ENCODE results near the gene COX20. TPM values are rescaled to one million over a fixed set of nuclear protein-coding genes. Genes with fewer than 3 reads are reported as not detected.

COX20 gene
- total RNA-seq, 1 experiment from 2014 or later = 33.1 TPM

DNA sequence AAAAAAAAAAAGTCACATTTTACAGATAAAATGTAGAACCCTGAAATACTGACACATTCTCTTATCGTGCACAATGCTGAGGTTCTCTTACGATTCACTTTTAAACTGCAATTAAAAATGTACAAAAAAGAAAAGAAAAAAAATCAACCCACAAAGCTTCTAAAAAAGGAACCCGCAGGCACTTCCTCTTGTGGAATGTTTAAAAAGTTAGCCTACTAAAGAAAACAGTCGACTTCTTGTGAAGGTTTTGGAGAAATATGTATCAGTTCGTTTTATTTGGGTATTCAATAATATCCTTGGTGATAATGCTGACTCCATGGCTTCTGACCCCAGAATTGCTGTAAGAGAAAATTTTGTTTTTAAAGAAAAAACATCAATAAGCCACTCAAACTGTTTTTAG lies 18.7 kb downstream of the COX20 start:
- H3K27ac Mint-ChIP-seq = no peak overlapping the region
- peaks cover 96% of the 10 kb centered on the region for H3K36me3 Mint-ChIP-seq
- no peaks in the 10 kb centered on the region for H3K9me3 Mint-ChIP-seq
- DNase-seq (ENCODE audit: low spot score) = no peak
- ChIA-PET POLR2A (interaction anchor here (1.0 kb wide), 1 partner anchor 9 kb away, joined by 3 read pairs; no protein-coding TSS in a partner anchor), CTCF (no interaction called here)
- TF ChIP-seq, protein P1, sequence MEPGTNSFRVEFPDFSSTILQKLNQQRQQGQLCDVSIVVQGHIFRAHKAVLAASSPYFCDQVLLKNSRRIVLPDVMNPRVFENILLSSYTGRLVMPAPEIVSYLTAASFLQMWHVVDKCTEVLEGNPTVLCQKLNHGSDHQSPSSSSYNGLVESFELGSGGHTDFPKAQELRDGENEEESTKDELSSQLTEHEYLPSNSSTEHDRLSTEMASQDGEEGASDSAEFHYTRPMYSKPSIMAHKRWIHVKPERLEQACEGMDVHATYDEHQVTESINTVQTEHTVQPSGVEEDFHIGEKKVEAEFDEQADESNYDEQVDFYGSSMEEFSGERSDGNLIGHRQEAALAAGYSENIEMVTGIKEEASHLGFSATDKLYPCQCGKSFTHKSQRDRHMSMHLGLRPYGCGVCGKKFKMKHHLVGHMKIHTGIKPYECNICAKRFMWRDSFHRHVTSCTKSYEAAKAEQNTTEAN (CRISPR knock-in tag; IDR thresholded peaks at IDR 0.05) = no peak
- TF ChIP-seq MYBL2 (CRISPR knock-in tag; IDR thresholded peaks at IDR 0.05) = no peak
- TF ChIP-seq ZNF219 (CRISPR knock-in tag; IDR thresholded peaks at IDR 0.05; ENCODE audit: borderline replicate concordance) = no peak
- no peak for TF ChIP-seq TEAD1 (CRISPR knock-in tag; IDR thresholded peaks at IDR 0.05)
- TF ChIP-seq FOXP1 (CRISPR knock-in tag; IDR thresholded peaks at IDR 0.05; ENCODE audit: borderline replicate concordance) = no peak
- no peak for TF ChIP-seq ESRRA (CRISPR knock-in tag; IDR thresholded peaks at IDR 0.05; ENCODE audit: borderline replicate concordance)
- TF ChIP-seq ETV6 (CRISPR knock-in tag; IDR thresholded peaks at IDR 0.05) = no peak
- no peak for TF ChIP-seq EMX1 (CRISPR knock-in tag; IDR thresholded peaks at IDR 0.05)
- TF ChIP-seq TP53 (CRISPR knock-in tag; IDR thresholded peaks at IDR 0.05) = no peak
- no peak for TF ChIP-seq KAT7 (CRISPR knock-in tag; IDR thresholded peaks at IDR 0.05; ENCODE audit: borderline replicate concordance)
- no peak for TF ChIP-seq GABPB1 (CRISPR knock-in tag; IDR thresholded peaks at IDR 0.05)
- TF ChIP-seq, protein P2, sequence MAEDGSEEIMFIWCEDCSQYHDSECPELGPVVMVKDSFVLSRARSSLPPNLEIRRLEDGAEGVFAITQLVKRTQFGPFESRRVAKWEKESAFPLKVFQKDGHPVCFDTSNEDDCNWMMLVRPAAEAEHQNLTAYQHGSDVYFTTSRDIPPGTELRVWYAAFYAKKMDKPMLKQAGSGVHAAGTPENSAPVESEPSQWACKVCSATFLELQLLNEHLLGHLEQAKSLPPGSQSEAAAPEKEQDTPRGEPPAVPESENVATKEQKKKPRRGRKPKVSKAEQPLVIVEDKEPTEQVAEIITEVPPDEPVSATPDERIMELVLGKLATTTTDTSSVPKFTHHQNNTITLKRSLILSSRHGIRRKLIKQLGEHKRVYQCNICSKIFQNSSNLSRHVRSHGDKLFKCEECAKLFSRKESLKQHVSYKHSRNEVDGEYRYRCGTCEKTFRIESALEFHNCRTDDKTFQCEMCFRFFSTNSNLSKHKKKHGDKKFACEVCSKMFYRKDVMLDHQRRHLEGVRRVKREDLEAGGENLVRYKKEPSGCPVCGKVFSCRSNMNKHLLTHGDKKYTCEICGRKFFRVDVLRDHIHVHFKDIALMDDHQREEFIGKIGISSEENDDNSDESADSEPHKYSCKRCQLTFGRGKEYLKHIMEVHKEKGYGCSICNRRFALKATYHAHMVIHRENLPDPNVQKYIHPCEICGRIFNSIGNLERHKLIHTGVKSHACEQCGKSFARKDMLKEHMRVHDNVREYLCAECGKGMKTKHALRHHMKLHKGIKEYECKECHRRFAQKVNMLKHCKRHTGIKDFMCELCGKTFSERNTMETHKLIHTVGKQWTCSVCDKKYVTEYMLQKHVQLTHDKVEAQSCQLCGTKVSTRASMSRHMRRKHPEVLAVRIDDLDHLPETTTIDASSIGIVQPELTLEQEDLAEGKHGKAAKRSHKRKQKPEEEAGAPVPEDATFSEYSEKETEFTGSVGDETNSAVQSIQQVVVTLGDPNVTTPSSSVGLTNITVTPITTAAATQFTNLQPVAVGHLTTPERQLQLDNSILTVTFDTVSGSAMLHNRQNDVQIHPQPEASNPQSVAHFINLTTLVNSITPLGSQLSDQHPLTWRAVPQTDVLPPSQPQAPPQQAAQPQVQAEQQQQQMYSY (CRISPR knock-in tag; IDR thresholded peaks at IDR 0.05) = no peak
- H3K27me3 Mint-ChIP-seq (ENCODE audit: low read depth) = no peaks in the 10 kb centered on the region
- no peak for ATAC-seq
- peaks cover 20% of the 10 kb centered on the region for H3K4me1 Mint-ChIP-seq
- no peak overlapping the region for H3K4me3 Mint-ChIP-seq

DNA sequence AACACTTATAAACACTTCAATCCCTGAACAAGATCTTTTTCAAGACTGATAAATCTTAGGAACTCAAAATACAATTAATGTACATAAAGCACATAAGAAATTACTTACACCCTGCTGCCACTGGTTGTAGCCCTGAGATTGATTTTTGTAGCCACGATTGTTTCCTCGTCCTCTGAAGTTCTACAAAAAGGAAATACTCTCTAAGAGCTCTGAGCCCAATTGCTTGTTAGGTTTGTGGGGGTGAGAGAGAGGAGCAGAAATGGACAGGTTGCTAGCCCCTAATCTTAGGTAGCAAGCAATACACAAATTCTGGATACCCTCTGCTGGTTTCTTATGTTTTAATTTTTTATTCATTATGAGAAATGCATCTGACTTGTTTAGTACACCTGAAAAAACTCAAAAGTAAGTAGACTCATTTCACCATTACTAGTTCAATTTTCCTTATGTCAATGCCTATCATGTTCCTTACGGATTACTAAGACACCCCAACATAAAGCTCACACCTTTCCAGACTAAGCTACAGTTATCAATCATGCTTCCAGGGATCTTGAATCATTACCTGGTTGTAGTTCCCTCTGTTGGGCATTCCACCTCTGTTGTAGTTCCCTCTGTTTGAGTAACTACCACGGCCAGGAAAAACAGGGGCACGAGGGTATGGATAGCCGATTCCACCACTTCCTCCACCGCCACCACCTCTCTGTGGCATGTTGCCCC lies 19.6 kb downstream of the COX20 start:
- H3K27me3 Mint-ChIP-seq (ENCODE audit: low read depth) = no peaks in the 10 kb centered on the region
- no peak for DNase-seq (ENCODE audit: low spot score)
- H3K36me3 Mint-ChIP-seq = peaks cover 96% of the 10 kb centered on the region
- H3K4me1 Mint-ChIP-seq = peaks cover 23% of the 10 kb centered on the region
- H3K9me3 Mint-ChIP-seq = no peaks in the 10 kb centered on the region
- H3K4me3 Mint-ChIP-seq = no peak overlapping the region
- ChIA-PET POLR2A (interaction anchor here (0.6 to 1.2 kb wide), 2 partner anchors 19 to 142 kb away, joined by 3 to 4 read pairs; no protein-coding TSS in a partner anchor), CTCF (interaction anchor here (0.7 kb wide), 1 partner anchor 86 kb away, joined by 4 read pairs; no protein-coding TSS in a partner anchor)
- peak overlapping the region; percentile 84 for H3K27ac Mint-ChIP-seq
- ATAC-seq = no peak
- TF ChIP-seq, protein P3, sequence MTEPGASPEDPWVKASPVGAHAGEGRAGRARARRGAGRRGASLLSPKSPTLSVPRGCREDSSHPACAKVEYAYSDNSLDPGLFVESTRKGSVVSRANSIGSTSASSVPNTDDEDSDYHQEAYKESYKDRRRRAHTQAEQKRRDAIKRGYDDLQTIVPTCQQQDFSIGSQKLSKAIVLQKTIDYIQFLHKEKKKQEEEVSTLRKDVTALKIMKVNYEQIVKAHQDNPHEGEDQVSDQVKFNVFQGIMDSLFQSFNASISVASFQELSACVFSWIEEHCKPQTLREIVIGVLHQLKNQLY (CRISPR knock-in tag; IDR thresholded peaks at IDR 0.05) = no peak
- TF ChIP-seq ZNF317 (CRISPR knock-in tag; IDR thresholded peaks at IDR 0.05; ENCODE audit: borderline replicate concordance, low read depth) (no peak), CREM (CRISPR knock-in tag; IDR thresholded peaks at IDR 0.05) (no peak), FOXK1 (CRISPR knock-in tag; IDR thresholded peaks at IDR 0.05) (no peak), TP53 (CRISPR knock-in tag; IDR thresholded peaks at IDR 0.05) (no peak), NFYB (CRISPR knock-in tag; conservative IDR thresholded peaks at IDR 0.05; ENCODE audit: low read depth) (no peak), MXD4 (CRISPR knock-in tag; IDR thresholded peaks at IDR 0.05; ENCODE audit: borderline replicate concordance) (no peak), GTF2I (CRISPR knock-in tag; conservative IDR thresholded peaks at IDR 0.05) (no peak), GABPB1 (CRISPR knock-in tag; IDR thresholded peaks at IDR 0.05) (no peak), CREB1 (CRISPR knock-in tag; IDR thresholded peaks at IDR 0.05) (no peak), CBFB (CRISPR knock-in tag; IDR thresholded peaks at IDR 0.05; ENCODE audit: low read depth) (no peak), PRRX2 (CRISPR knock-in tag; IDR thresholded peaks at IDR 0.05) (no peak)
- TF ChIP-seq, protein P4, sequence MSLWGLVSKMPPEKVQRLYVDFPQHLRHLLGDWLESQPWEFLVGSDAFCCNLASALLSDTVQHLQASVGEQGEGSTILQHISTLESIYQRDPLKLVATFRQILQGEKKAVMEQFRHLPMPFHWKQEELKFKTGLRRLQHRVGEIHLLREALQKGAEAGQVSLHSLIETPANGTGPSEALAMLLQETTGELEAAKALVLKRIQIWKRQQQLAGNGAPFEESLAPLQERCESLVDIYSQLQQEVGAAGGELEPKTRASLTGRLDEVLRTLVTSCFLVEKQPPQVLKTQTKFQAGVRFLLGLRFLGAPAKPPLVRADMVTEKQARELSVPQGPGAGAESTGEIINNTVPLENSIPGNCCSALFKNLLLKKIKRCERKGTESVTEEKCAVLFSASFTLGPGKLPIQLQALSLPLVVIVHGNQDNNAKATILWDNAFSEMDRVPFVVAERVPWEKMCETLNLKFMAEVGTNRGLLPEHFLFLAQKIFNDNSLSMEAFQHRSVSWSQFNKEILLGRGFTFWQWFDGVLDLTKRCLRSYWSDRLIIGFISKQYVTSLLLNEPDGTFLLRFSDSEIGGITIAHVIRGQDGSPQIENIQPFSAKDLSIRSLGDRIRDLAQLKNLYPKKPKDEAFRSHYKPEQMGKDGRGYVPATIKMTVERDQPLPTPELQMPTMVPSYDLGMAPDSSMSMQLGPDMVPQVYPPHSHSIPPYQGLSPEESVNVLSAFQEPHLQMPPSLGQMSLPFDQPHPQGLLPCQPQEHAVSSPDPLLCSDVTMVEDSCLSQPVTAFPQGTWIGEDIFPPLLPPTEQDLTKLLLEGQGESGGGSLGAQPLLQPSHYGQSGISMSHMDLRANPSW (CRISPR knock-in tag; conservative IDR thresholded peaks at IDR 0.05; ENCODE audit: low read depth) = no peak
- TF ChIP-seq, protein P5, sequence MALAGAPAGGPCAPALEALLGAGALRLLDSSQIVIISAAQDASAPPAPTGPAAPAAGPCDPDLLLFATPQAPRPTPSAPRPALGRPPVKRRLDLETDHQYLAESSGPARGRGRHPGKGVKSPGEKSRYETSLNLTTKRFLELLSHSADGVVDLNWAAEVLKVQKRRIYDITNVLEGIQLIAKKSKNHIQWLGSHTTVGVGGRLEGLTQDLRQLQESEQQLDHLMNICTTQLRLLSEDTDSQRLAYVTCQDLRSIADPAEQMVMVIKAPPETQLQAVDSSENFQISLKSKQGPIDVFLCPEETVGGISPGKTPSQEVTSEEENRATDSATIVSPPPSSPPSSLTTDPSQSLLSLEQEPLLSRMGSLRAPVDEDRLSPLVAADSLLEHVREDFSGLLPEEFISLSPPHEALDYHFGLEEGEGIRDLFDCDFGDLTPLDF (CRISPR knock-in tag; IDR thresholded peaks at IDR 0.05) = no peak
- TF ChIP-seq, protein P6, sequence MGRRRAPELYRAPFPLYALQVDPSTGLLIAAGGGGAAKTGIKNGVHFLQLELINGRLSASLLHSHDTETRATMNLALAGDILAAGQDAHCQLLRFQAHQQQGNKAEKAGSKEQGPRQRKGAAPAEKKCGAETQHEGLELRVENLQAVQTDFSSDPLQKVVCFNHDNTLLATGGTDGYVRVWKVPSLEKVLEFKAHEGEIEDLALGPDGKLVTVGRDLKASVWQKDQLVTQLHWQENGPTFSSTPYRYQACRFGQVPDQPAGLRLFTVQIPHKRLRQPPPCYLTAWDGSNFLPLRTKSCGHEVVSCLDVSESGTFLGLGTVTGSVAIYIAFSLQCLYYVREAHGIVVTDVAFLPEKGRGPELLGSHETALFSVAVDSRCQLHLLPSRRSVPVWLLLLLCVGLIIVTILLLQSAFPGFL (CRISPR knock-in tag; IDR thresholded peaks at IDR 0.05; ENCODE audit: borderline replicate concordance) = no peak
